ENCODE data around the gene MREG. TPM values are rescaled to one million over a fixed set of nuclear protein-coding genes. Genes with fewer than 3 reads are reported as not detected.

The MREG gene
- total and polyA plus RNA-seq, 9 of the 15 experiments (the other 6 are each of a cell fraction or from before 2014, with no cell fraction given): 0.77 to 3.8 (median 2.3) TPM

DNA sequence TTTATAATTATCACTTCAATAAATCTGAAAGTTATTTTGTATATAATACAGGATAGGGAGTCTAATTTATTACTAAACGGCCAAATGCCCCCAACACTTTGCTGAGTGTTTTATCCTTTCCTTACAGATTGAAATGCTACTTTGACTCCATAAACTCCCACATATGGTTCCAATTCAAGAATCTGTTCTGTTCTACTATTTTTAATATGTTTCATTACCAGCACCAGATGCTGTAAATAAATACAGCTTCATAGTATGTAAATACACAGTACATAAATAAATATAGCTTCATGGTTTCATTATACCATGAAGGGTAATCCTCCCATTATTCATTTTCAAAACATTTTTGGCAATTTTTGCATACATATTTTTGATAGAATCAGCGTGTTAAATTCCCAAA lies 34.0 kb upstream of the MREG start:
- ATAC-seq: no peak
- Histone ChIP-seq H3K9me3 (replicated peaks; ENCODE audit: control insufficient read depth, insufficient read depth, low read depth, low read length) (no peaks in the 10 kb centered on the region), H3K9me1 (ENCODE audit: control insufficient read depth, insufficient read depth, low read length) (no peaks in the 10 kb centered on the region), H3K4me3 (no peak overlapping the region), H2AFZ (ENCODE audit: low read depth, low read length) (no peak overlapping the region), H3K27me3 (ENCODE audit: control insufficient read depth in 2 of 2, insufficient read depth in 2 of 2, low read length in 2 of 2) (no peaks in the 10 kb centered on the region), H3K79me2 (ENCODE audit: control insufficient read depth, insufficient read depth, low read length) (no peaks in the 10 kb centered on the region), H4K20me1 (replicated peaks; ENCODE audit: control insufficient read depth, insufficient read depth, low read length) (no peaks in the 10 kb centered on the region), H3K4me1 (replicated peaks in 1 of 2; ENCODE audit: control insufficient read depth in 2 of 2, insufficient read depth in 2 of 2, low read length in 2 of 2) (no peaks in the 10 kb centered on the region; a peak in 1 of 5 replicates), H3K36me3 (ENCODE audit: control insufficient read depth, insufficient read depth, low read length) (no peaks in the 10 kb centered on the region), H3K9ac (ENCODE audit: insufficient read depth in 1 of 2, low read depth in 2 of 2, low read length in 2 of 2) (no peak overlapping the region), H3K27ac (ENCODE audit: extremely low read depth, low read depth, low read length) (no peak overlapping the region), H3K4me2 (ENCODE audit: insufficient read depth, low read length) (no peak overlapping the region)
- FAIRE-seq: no peak
- ChIA-PET CTCF (ENCODE audit: low intra/inter-chr PET ratio) (no interaction called here), POLR2A (no interaction called here)
- no peak for TF ChIP-seq SPI1 (IDR thresholded peaks at IDR 0.05; ENCODE audit: borderline replicate concordance, low read depth, low read length)
- TF ChIP-seq, protein P1, sequence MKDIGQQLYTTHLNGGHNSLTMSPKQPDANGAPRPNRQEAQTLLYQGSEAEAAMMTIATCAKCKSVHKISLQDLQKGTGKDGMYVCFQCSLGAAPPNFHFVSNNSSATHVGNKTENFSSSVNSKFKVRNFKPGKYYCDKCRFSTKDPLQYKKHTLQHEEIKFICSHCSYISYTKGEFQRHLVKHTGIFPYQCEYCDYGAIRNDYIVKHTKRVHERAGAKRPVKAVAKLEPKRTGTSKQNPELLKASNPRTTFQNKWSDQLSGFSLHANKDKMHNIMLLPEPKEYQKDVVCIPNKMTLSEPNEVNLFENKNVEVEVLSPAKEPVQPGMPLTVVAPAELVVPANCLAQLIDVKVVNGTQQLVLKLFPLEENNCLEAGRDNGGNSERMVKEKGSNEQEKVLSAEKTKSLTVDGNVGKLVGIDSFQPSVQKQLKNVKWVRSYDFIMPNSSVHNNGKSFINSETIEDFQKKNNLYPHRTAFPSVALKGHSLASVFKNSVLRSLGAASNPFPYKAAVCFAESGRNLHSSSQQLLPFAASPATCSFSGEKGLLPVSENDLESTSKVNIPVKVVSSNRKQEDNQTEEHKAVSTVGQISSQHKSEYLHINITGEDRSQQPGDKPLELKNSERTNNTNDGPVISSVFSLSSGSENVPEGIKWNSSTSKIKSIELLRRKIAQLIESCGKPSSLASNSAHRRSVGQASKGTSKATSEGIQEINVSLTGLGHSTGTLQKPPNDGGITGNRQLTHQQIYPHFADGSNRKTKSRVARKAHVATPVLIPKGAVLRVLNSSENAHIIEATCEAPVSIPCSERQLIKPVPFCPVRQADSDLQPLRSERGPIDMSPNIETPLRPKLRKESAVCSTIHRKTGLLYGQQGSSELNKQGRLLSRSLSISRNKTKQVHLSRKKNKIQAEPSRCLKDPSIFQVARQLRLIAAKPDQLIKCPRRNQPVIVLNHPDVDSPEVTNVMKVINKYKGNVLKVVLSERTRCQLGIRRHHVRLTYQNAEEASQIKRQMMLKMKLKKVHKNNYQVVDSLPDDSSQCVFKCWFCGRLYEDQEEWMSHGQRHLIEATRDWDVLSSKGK (CRISPR knock-in tag; IDR thresholded peaks at IDR 0.05): no peak
- TF ChIP-seq ELF2 (CRISPR knock-in tag; IDR thresholded peaks at IDR 0.05): no peak
- BruUV-seq (replicated peaks): no TSS peak
- in situ Hi-C loops (cut with MboI): no loop called here
- WGBS (ENCODE audit: insufficient coverage, low coverage, missing lambda C conversion rate): 69% methylated on average over 2 of the region's 2 CpGs
- intact Hi-C loops (cut with micrococcal nuclease): no loop called here
- DNase-seq (ENCODE audit: extremely low read depth in 1 of 4, low spot score in 3 of 4): no peak

Data from K562 (cell line).